Esophagus muscularis mucosa (tissue), 4 donors: Measurements from ENCODE around the gene P2RY2. TPM values are rescaled to one million over a fixed set of nuclear protein-coding genes. Genes with fewer than 3 reads are reported as not detected.

Experiments
- DNase-seq: peaks from one replicate; pipeline ENCODE4 v3.0.0-alpha.2; 2017; ENCODE audit errors: extremely low spot score
- H3K27ac ChIP-seq, 4 donors: fragments of 200-600 bp; sonication (generic); replicated peaks in 1 of 4; 1 replicate in 3 of 4; 2 replicates in 1 of 4; pipeline ENCODE4 v1.5.1; 2016 to 2019; ENCODE audit warnings: mild to moderate bottlenecking in 1 of 4
- H3K27me3 ChIP-seq, 4 donors: fragments of 200-600 bp; sonication (generic); one replicate each; pipeline versions ENCODE4 v1.5.1 to v1.6.0; 2016 to 2019
- H3K36me3 ChIP-seq, 4 donors: fragments of 200-600 bp; sonication (generic); one replicate each; pipeline ENCODE4 v1.5.1; 2016 to 2019
- H3K4me1 ChIP-seq, 4 donors: fragments of 200-600 bp; sonication (generic); one replicate each; pipeline ENCODE4 v1.5.1; 2016 to 2019
- H3K4me3 ChIP-seq, 4 donors: fragments of 200-600 bp; sonication (generic); 1 replicate in 2 of 4; 2 replicates in 2 of 4; pipeline ENCODE4 v1.5.1; 2016 to 2019; ENCODE audit warnings: mild to moderate bottlenecking in 4 of 4, moderate library complexity in 1 of 4
- H3K9me3 ChIP-seq, 4 donors: fragments of 200-600 bp; sonication (generic); 1 replicate in 3 of 4; 2 replicates in 1 of 4; pipeline ENCODE4 v1.5.1; 2016 to 2019
- CTCF ChIP-seq, 3 experiments: fragments of 200-600 bp in 2 of 3; fragments of 450-650 bp in 1 of 3; sonication (generic) in 2 of 3; IDR thresholded peaks; one replicate each; pipeline ENCODE4 v1.5.1; 2017 to 2019; ENCODE audit warnings: antibody characterized with exemption in 3 of 3, mild to moderate bottlenecking in 2 of 3, moderate library complexity in 1 of 3
- EP300 ChIP-seq: sonication (generic); formaldehyde crosslinking; IDR thresholded peaks from one replicate; pipeline ENCODE4 v1.6.1; 2017; ENCODE audit warnings: antibody characterized with exemption
- POLR2A ChIP-seq: fragments of 450-650 bp; IDR thresholded peaks from one replicate; pipeline ENCODE4 v1.6.1; 2017; ENCODE audit warnings: antibody characterized with exemption, moderate library complexity, mild to moderate bottlenecking, low read depth
- POLR2AphosphoS5 ChIP-seq, 2 donors: sonication (generic); formaldehyde crosslinking; IDR thresholded peaks; one replicate each; pipeline ENCODE4 v1.6.1; 2017; ENCODE audit warnings: antibody characterized with exemption in 2 of 2
- WGBS: methylation state at CpG from one replicate; pipeline ENCODE4 v1.1.5; 2018; 5-methylcytosine and 5-hydroxymethylcytosine counted together
- intact Hi-C: fragments of 100-400 bp; cut with DNase I; formaldehyde crosslinking; loops from one replicate; pipeline ENCODE4 v1.15.1; 2023
- total RNA-seq, 4 donors: library from RNA; depleted of rRNA; stranded (reverse); fragments of >200 nt; gene quantifications; one replicate each; pipeline versions ENCODE4 v1.1.0 to v1.2.1, GENCODE V29; 2016

The P2RY2 gene
- total RNA-seq, 4 donors from 2014 or later = 0.32 to 0.83 (median 0.52) TPM; not detected in 1

- no peak for DNase-seq
These were observed 62.5 kb downstream of the P2RY2 start for GRCh38 chr11:73280626-73281025.

GRCh38 chr11:73281201-73281741 lies 63.2 kb downstream of the P2RY2 start:
- 85% methylated on average over 3 of the region's 3 CpGs for WGBS
- intact Hi-C loops = no loop called here
- Histone ChIP-seq H3K27ac (peak overlapping the region in 1 of 4 donors; percentile 31), H3K27me3 (no peaks in the 10 kb centered on the region), H3K4me1 (no peaks in the 10 kb centered on the region), H3K4me3 (no peak overlapping the region), H3K36me3 (no peaks in the 10 kb centered on the region), H3K9me3 (no peaks in the 10 kb centered on the region)
- TF ChIP-seq POLR2AphosphoS5 (IDR thresholded peaks at IDR 0.05) = no peak
- no peak for TF ChIP-seq EP300
- TF ChIP-seq POLR2A = no peak
- no peak for TF ChIP-seq CTCF (IDR thresholded peaks at IDR 0.05)
- no peak for DNase-seq

More at GRCh38 chr11:73280626-73281025, 62.5 kb downstream of the P2RY2 start:
- Histone ChIP-seq H3K36me3 (no peaks in the 10 kb centered on the region), H3K4me3 (no peak overlapping the region), H3K4me1 (no peaks in the 10 kb centered on the region), H3K9me3 (no peaks in the 10 kb centered on the region), H3K27ac (peak overlapping the region in 1 of 4 donors; percentile 31), H3K27me3 (no peaks in the 10 kb centered on the region)
- TF ChIP-seq POLR2A = no peak
- no peak for TF ChIP-seq POLR2AphosphoS5 (IDR thresholded peaks at IDR 0.05)
- no peak for TF ChIP-seq CTCF (IDR thresholded peaks at IDR 0.05)
- TF ChIP-seq EP300 = no peak
- 65% methylated on average over 5 of the region's 5 CpGs for WGBS
- intact Hi-C loops = no loop called here

GRCh38 chr11:73281796-73282660 lies 63.9 kb downstream of the P2RY2 start:
- Histone ChIP-seq H3K27me3 (no peaks in the 10 kb centered on the region), H3K9me3 (no peaks in the 10 kb centered on the region), H3K4me3 (no peak overlapping the region), H3K4me1 (peaks cover 0 to under 1% (median 0%) of the 10 kb centered on the region in 4 donors), H3K27ac (no peak overlapping the region), H3K36me3 (no peaks in the 10 kb centered on the region)
- 98% methylated on average over 2 of the region's 3 CpGs for WGBS
- intact Hi-C loops = no loop called here
- no peak for DNase-seq
- TF ChIP-seq POLR2A = no peak
- no peak for TF ChIP-seq CTCF (IDR thresholded peaks at IDR 0.05)
- TF ChIP-seq EP300 = no peak
- no peak for TF ChIP-seq POLR2AphosphoS5 (IDR thresholded peaks at IDR 0.05)

GRCh38 chr11:73283276-73284000 lies 65.4 kb downstream of the P2RY2 start:
- H3K27ac ChIP-seq = no peak overlapping the region
- peaks cover 6 to 14% (median 10%) of the 10 kb centered on the region in 4 donors for H3K4me1 ChIP-seq
- H3K4me3 ChIP-seq = no peak overlapping the region
- TF ChIP-seq EP300 (no peak), POLR2A (no peak), POLR2AphosphoS5 (IDR thresholded peaks at IDR 0.05) (no peak), CTCF (IDR thresholded peaks at IDR 0.05) (no peak)
- no peaks in the 10 kb centered on the region for H3K36me3 ChIP-seq
- 79% methylated on average over 9 of the region's 10 CpGs for WGBS
- DNase-seq = no peak
- H3K27me3 ChIP-seq = no peaks in the 10 kb centered on the region
- H3K9me3 ChIP-seq = no peaks in the 10 kb centered on the region
- intact Hi-C loops = no loop called here
